Gastrocnemius medialis (tissue), 4 donors: ENCODE measurements around the gene SORBS1. TPM values are rescaled to one million over a fixed set of nuclear protein-coding genes. Genes with fewer than 3 reads are reported as not detected.

Experiments used
- ATAC-seq, 2 donors: fragments of 150-250 bp; one replicate each; pipeline ENCODE4 v1.9.1; 2016
- DNase-seq, 2 donors: peaks; one replicate each; pipeline ENCODE4 v3.0.0-alpha.2; 2019
- H3K27ac ChIP-seq, 4 donors: fragments of 200-600 bp; sonication (generic); 1 replicate in 1 of 4; 2 replicates in 3 of 4; pipeline ENCODE4 v1.5.1; 2016 to 2018; ENCODE audit warnings: mild to moderate bottlenecking in 2 of 4, moderate library complexity in 1 of 4
- H3K27me3 ChIP-seq, 3 donors: fragments of 200-600 bp; sonication (generic) in 2 of 3; 1 replicate in 1 of 3; 2 replicates in 2 of 3; pipeline versions ENCODE4 v1.5.1 to v1.6.0; 2016 to 2019; ENCODE audit warnings: mild to moderate bottlenecking in 1 of 3, moderate library complexity in 1 of 3
- H3K36me3 ChIP-seq, 2 donors: fragments of 200-600 bp; sonication (generic) in 1 of 2; one replicate each; pipeline ENCODE4 v1.5.1; 2017 to 2018
- H3K4me1 ChIP-seq, 2 donors: fragments of 200-600 bp; sonication (generic) in 1 of 2; one replicate each; pipeline ENCODE4 v1.5.1; 2016 to 2017; ENCODE audit warnings: mild to moderate bottlenecking in 2 of 2
- H3K4me3 ChIP-seq, 4 donors: fragments of 200-600 bp; sonication (generic) in 3 of 4; 1 replicate in 1 of 4; 2 replicates in 3 of 4; pipeline ENCODE4 v1.5.1; 2016 to 2019; ENCODE audit warnings: mild to moderate bottlenecking in 2 of 4
- H3K9me3 ChIP-seq, 3 donors: fragments of 200-600 bp; sonication (generic) in 2 of 3; 1 replicate in 1 of 3; 2 replicates in 2 of 3; pipeline ENCODE4 v1.5.1; 2016 to 2019
- POLR2A ChIP-seq, 2 donors: fragments of 450-650 bp; IDR thresholded peaks; one replicate each; pipeline ENCODE4 v1.6.1; 2017; ENCODE audit warnings: antibody characterized with exemption in 2 of 2, mild to moderate bottlenecking in 2 of 2, moderate library complexity in 2 of 2
- in situ Hi-C, 4 donors: fragments of 200-750 bp; cut with MboI; loops; one replicate each; pipeline versions ENCODE4 v1.15.0 to v1.8.0; 2017; ENCODE audit warnings: low sequenced_read_pairs in 4 of 4
- intact Hi-C: fragments of 100-400 bp; cut with DNase I; formaldehyde crosslinking; loops from one replicate; pipeline ENCODE4 v1.15.1; 2023; ENCODE audit warnings: low total_unique reads
- total RNA-seq, 4 donors: library from RNA; depleted of rRNA; stranded (reverse); fragments of >200 nt; gene quantifications; one replicate each; pipeline versions ENCODE4 v1.1.0 to v1.2.3, GENCODE V29; 2016
- TF ChIP-seq, protein P1 (sequence below), 5 experiments: fragments of 450-650 bp in 3 of 5; fragments of 200-600 bp in 2 of 5; sonication (generic) in 2 of 5; IDR thresholded peaks in 4 of 5; conservative IDR thresholded peaks in 1 of 5; 1 replicate in 4 of 5; 2 replicates in 1 of 5; pipeline ENCODE4 v1.5.1; 2016 to 2019; ENCODE audit warnings: antibody characterized with exemption in 5 of 5, mild to moderate bottlenecking in 3 of 5, moderate library complexity in 3 of 5

SORBS1 gene
- total RNA-seq: 100 to 1,000 TPM; 146 to 331 (median 186) TPM

DNA sequence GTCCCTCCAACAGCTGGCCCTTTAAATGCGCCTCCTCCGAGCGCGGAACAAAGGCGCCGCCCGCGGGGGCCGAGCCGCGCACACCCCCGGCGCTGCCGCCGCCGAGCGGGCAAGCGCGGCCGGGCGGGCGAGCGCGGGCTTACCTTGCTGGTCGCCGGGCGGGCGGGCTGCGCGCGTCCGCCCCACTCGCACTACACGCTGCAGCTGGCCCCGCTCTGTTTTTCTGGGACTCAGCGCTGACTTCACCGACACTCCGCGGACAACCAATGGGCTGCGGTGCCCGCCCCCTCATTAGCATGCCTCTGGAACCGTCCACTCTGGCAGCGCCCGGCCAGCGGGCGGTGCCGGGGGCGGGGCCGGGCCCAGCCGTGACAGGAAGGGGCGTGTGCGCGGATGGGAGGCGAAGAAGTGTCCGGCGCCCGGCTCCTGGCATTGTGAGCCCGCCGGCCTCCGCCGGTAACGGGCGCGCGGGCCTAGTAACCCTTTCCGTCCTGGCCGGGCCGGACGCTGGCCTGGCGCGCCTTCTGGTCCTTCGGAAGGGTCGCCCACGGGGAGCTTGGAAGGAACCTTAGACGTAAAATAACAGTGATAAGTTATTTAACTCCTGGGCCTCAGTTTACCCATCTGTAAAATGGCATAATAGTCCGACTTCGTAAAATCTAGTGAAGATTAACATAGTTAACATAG lies at the start of gene SORBS1:
Gene SORBS1, minus strand, starts transcription at position 195 of the 687 bp plus-strand sequence. CDS start 120,236 bp downstream, outside the sequence.
- peak; percentile 98 to 100 for TF ChIP-seq POLR2A (IDR thresholded peaks at IDR 0.05)
- TF ChIP-seq, protein P1, sequence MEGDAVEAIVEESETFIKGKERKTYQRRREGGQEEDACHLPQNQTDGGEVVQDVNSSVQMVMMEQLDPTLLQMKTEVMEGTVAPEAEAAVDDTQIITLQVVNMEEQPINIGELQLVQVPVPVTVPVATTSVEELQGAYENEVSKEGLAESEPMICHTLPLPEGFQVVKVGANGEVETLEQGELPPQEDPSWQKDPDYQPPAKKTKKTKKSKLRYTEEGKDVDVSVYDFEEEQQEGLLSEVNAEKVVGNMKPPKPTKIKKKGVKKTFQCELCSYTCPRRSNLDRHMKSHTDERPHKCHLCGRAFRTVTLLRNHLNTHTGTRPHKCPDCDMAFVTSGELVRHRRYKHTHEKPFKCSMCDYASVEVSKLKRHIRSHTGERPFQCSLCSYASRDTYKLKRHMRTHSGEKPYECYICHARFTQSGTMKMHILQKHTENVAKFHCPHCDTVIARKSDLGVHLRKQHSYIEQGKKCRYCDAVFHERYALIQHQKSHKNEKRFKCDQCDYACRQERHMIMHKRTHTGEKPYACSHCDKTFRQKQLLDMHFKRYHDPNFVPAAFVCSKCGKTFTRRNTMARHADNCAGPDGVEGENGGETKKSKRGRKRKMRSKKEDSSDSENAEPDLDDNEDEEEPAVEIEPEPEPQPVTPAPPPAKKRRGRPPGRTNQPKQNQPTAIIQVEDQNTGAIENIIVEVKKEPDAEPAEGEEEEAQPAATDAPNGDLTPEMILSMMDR (IDR thresholded peaks at IDR 0.05 in 4 of 5, conservative IDR thresholded peaks at IDR 0.05 in 1 of 5): peak in 1 of 5 experiments; percentile 13
- intact Hi-C loops (loop anchor here (2.0 kb wide), 1 partner anchor 83 kb away; no protein-coding TSS in a partner anchor), in situ Hi-C loops (no loop called here)
- H3K4me1 ChIP-seq: peaks cover 24 to 41% of the 10 kb centered on the region in 2 donors
- no peaks in the 10 kb centered on the region for H3K9me3 ChIP-seq
- no peaks in the 10 kb centered on the region for H3K36me3 ChIP-seq
- no peaks in the 10 kb centered on the region for H3K27me3 ChIP-seq
- peak within 1 kb of the TSS; percentile 84 to 96 (median 91) for H3K27ac ChIP-seq
- H3K4me3 ChIP-seq: peak within 1 kb of the TSS; percentile 86 to 98 (median 88)
- ATAC-seq (peak; percentile 95 to 98), DNase-seq (peak; percentile 97 to 98)

DNA sequence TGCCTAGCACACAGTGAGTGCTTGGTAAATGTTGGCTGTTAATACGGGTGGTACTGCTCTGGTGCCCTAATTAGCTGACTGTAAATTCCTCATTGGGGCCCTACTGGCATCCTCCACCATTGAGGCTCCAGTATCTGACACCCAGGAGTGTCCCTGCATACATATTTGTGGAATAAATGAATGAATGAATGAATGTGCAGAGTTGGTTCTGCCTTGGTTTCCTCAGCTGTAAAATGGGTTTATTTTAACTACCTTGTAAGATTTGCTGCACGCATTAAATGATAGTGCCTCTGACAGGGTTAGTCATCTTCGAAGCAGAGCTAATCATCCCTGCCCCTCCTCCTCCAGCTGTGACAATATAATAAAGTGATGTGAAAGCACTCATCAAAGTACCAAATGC lies 49.6 kb upstream of the SORBS1 start:
- TF ChIP-seq, protein P1 (IDR thresholded peaks at IDR 0.05 in 4 of 5, conservative IDR thresholded peaks at IDR 0.05 in 1 of 5): no peak
- no peak for TF ChIP-seq POLR2A (IDR thresholded peaks at IDR 0.05)
- no peak for ATAC-seq
- H3K9me3 ChIP-seq: no peaks in the 10 kb centered on the region
- H3K4me1 ChIP-seq: no peaks in the 10 kb centered on the region
- DNase-seq: no peak
- H3K36me3 ChIP-seq: peaks cover 0 to 34% of the 10 kb centered on the region in 2 donors
- H3K27me3 ChIP-seq: no peaks in the 10 kb centered on the region
- in situ Hi-C loops (loop anchor here in 3 of 4 donors (10.0 to 25.0 kb wide), 3 partner anchors 373 to 398 kb away; no protein-coding TSS in a partner anchor), intact Hi-C loops (no loop called here)
- H3K4me3 ChIP-seq: no peak overlapping the region
- H3K27ac ChIP-seq: no peak overlapping the region

GRCh38 chr10:95606922-95607321 lies 45.8 kb upstream of the SORBS1 start:
- TF ChIP-seq, protein P1 (IDR thresholded peaks at IDR 0.05 in 4 of 5, conservative IDR thresholded peaks at IDR 0.05 in 1 of 5): no peak
- TF ChIP-seq POLR2A (IDR thresholded peaks at IDR 0.05): no peak
- Histone ChIP-seq H3K4me3 (no peak overlapping the region), H3K27me3 (no peaks in the 10 kb centered on the region), H3K27ac (no peak overlapping the region), H3K36me3 (peaks cover 0 to 12% of the 10 kb centered on the region in 2 donors), H3K4me1 (no peaks in the 10 kb centered on the region), H3K9me3 (no peaks in the 10 kb centered on the region)
- DNase-seq (no peak), ATAC-seq (no peak)
- in situ Hi-C loops (loop anchor here in 3 of 4 donors (10.0 to 25.0 kb wide), 3 partner anchors 232 to 395 kb away; no protein-coding TSS in a partner anchor), intact Hi-C loops (loop anchor here (10.0 kb wide), 1 partner anchor 422 kb away; no protein-coding TSS in a partner anchor)

- TF ChIP-seq, protein P1 (IDR thresholded peaks at IDR 0.05 in 4 of 5, conservative IDR thresholded peaks at IDR 0.05 in 1 of 5): no peak
- TF ChIP-seq POLR2A (IDR thresholded peaks at IDR 0.05): no peak
- Histone ChIP-seq H3K4me1 (peaks cover 9 to 12% of the 10 kb centered on the region in 2 donors), H3K36me3 (peaks cover 0 to 4% of the 10 kb centered on the region in 2 donors), H3K9me3 (no peaks in the 10 kb centered on the region), H3K27ac (no peak overlapping the region), H3K27me3 (no peaks in the 10 kb centered on the region), H3K4me3 (no peak overlapping the region)
- ATAC-seq: no peak
- in situ Hi-C loops: loop anchor here in 3 of 4 donors (10.0 to 25.0 kb wide), 3 partner anchors 230 to 393 kb away; no protein-coding TSS in a partner anchor
- intact Hi-C loops: loop anchor here (10.0 kb wide), 1 partner anchor 420 kb away; no protein-coding TSS in a partner anchor
- DNase-seq: no peak
These were observed 44.0 kb upstream of the SORBS1 start for GRCh38 chr10:95605163-95605562.
